ENCODE results near the gene ISLR. TPM values are rescaled to one million over a fixed set of nuclear protein-coding genes. Genes with fewer than 3 reads are reported as not detected.

ISLR gene
- total and polyA plus RNA-seq, 4 donors: 2.4 to 4.2 (median 3.5) TPM

- WGBS: 87% methylated on average over 4 of the region's 4 CpGs
Measured at GRCh38 chr15:74138642-74139041, 34.9 kb upstream of the ISLR start.

More at GRCh38 chr15:74138642-74139041, 34.9 kb upstream of the ISLR start:
- peaks cover 11 to 26% (median 21%) of the 10 kb centered on the region in 4 donors for H3K4me1 ChIP-seq (ENCODE audit: control insufficient read depth in 4 of 4, insufficient read depth in 4 of 4, low read length in 3 of 4)
- H3K9ac ChIP-seq (ENCODE audit: low read depth in 1 of 2, low read length in 2 of 2): no peak overlapping the region
- H3K4me3 ChIP-seq (ENCODE audit: low read depth in 1 of 3, low read length in 3 of 3): no peak overlapping the region
- TF ChIP-seq EGR1 (IDR thresholded peaks at IDR 0.05; ENCODE audit: low read depth in 2 of 2): no peak
- TF ChIP-seq ATF3 (IDR thresholded peaks at IDR 0.05): no peak
- no peak for TF ChIP-seq ZBTB33 (IDR thresholded peaks at IDR 0.05)
- no peak for TF ChIP-seq HNF4G (IDR thresholded peaks at IDR 0.05)
- no peak for TF ChIP-seq SP1 (IDR thresholded peaks at IDR 0.05)
- no peak for TF ChIP-seq CTCF (IDR thresholded peaks at IDR 0.05; ENCODE audit: low read depth, low read length, missing input control)
- TF ChIP-seq GABPA (IDR thresholded peaks at IDR 0.05 in 1 of 2, conservative IDR thresholded peaks at IDR 0.05 in 1 of 2): no peak
- TF ChIP-seq MAX (IDR thresholded peaks at IDR 0.05): no peak
- no peak for TF ChIP-seq TAF1 (conservative IDR thresholded peaks at IDR 0.05)
- no peak for TF ChIP-seq NR2F2 (IDR thresholded peaks at IDR 0.05)
- TF ChIP-seq FOXA1 (IDR thresholded peaks at IDR 0.05): no peak
- no peak for TF ChIP-seq REST (IDR thresholded peaks at IDR 0.05)
- no peak for TF ChIP-seq JUND (IDR thresholded peaks at IDR 0.05)
- TF ChIP-seq FOXA2 (IDR thresholded peaks at IDR 0.05): no peak
- TF ChIP-seq RAD21 (IDR thresholded peaks at IDR 0.05): no peak
- TF ChIP-seq HNF4A (conservative IDR thresholded peaks at IDR 0.05): no peak
- no peak for TF ChIP-seq YY1 (IDR thresholded peaks at IDR 0.05)
- no peak for TF ChIP-seq RXRA (IDR thresholded peaks at IDR 0.05)
- DNase-seq (ENCODE audit: low spot score): no peak
- no peaks in the 10 kb centered on the region for H3K36me3 ChIP-seq (ENCODE audit: control insufficient read depth in 4 of 4, insufficient read depth in 3 of 4, low read depth in 1 of 4, low read length in 3 of 4)
- H3K27me3 ChIP-seq (ENCODE audit: control insufficient read depth in 4 of 4, insufficient read depth in 4 of 4, low read length in 3 of 4): peaks cover 4 to 14% (median 8%) of the 10 kb centered on the region in 4 donors
- H3K27ac ChIP-seq (ENCODE audit: low read depth in 1 of 2, low read length in 2 of 2): no peak overlapping the region
- no peaks in the 10 kb centered on the region for H3K9me3 ChIP-seq (ENCODE audit: control insufficient read depth in 4 of 4, low read length in 3 of 4)
